ENCODE measurements around the gene GPR18.

DNA sequence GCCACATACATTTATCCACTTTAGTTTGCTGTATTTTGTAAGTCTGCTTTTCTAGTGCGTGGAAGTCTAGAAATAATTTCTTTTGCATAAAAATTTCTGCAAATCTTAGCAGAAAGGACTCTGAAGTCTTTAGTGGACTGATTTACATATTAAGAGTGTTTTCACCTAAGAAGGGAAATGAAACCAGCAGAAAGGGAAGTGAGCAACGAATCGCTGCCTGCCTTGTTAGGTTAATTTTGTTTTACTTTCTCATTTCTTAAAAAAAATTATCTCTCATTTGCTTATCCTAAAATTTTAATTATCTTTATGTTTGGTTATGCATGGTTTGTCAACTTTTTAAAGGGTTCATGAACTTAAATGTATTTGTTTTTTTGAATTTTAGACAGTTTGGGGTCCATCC lies 767 bp upstream of the GPR18 start:
- TF ChIP-seq, protein P1, sequence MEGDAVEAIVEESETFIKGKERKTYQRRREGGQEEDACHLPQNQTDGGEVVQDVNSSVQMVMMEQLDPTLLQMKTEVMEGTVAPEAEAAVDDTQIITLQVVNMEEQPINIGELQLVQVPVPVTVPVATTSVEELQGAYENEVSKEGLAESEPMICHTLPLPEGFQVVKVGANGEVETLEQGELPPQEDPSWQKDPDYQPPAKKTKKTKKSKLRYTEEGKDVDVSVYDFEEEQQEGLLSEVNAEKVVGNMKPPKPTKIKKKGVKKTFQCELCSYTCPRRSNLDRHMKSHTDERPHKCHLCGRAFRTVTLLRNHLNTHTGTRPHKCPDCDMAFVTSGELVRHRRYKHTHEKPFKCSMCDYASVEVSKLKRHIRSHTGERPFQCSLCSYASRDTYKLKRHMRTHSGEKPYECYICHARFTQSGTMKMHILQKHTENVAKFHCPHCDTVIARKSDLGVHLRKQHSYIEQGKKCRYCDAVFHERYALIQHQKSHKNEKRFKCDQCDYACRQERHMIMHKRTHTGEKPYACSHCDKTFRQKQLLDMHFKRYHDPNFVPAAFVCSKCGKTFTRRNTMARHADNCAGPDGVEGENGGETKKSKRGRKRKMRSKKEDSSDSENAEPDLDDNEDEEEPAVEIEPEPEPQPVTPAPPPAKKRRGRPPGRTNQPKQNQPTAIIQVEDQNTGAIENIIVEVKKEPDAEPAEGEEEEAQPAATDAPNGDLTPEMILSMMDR (IDR thresholded peaks at IDR 0.05; ENCODE audit: low read depth, low read length, poor library complexity, severe bottlenecking): no peak
- TF ChIP-seq EZH2phosphoT487 (IDR thresholded peaks at IDR 0.05; ENCODE audit: borderline replicate concordance, low read length): no peak
